Measurements from ENCODE around the gene OR51B2.

Gene OR51B2

DNA sequence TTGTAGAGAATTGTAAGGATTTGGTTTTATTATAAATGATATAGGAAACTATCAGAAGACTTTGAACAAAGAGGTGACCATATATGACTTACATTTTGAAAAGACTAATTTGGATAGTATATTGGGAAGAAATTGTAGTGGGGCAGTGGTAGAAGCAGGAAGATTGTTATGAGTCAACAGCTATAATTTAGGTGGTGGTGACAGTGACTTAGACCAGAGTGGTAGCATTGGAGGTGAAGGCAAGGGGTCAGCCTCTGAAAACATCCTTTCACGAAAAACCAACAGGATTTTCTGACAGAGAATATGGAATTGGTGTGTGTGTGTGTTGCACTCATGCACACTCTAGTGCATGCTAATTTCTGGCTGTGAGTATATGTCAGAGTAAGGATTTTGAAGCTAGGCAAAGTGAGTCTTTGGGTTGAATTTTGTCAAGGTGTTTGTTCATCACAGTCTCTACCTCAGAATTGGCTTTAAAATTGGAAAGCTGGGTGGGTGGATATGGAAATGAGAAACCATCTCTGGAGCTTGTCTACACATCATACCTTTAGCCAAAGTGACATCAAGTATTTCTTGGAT lies 46.2 kb downstream of the OR51B2 start:
- TF ChIP-seq, protein P1, sequence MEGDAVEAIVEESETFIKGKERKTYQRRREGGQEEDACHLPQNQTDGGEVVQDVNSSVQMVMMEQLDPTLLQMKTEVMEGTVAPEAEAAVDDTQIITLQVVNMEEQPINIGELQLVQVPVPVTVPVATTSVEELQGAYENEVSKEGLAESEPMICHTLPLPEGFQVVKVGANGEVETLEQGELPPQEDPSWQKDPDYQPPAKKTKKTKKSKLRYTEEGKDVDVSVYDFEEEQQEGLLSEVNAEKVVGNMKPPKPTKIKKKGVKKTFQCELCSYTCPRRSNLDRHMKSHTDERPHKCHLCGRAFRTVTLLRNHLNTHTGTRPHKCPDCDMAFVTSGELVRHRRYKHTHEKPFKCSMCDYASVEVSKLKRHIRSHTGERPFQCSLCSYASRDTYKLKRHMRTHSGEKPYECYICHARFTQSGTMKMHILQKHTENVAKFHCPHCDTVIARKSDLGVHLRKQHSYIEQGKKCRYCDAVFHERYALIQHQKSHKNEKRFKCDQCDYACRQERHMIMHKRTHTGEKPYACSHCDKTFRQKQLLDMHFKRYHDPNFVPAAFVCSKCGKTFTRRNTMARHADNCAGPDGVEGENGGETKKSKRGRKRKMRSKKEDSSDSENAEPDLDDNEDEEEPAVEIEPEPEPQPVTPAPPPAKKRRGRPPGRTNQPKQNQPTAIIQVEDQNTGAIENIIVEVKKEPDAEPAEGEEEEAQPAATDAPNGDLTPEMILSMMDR (IDR thresholded peaks at IDR 0.05; ENCODE audit: low read depth, low read length, missing control alignments) = no peak
- H3K4me3 ChIP-seq (replicated peaks; ENCODE audit: low read depth, low read length) = no peak overlapping the region
- no peak for DNase-seq (ENCODE audit: extremely low read depth, low read depth)

DNA sequence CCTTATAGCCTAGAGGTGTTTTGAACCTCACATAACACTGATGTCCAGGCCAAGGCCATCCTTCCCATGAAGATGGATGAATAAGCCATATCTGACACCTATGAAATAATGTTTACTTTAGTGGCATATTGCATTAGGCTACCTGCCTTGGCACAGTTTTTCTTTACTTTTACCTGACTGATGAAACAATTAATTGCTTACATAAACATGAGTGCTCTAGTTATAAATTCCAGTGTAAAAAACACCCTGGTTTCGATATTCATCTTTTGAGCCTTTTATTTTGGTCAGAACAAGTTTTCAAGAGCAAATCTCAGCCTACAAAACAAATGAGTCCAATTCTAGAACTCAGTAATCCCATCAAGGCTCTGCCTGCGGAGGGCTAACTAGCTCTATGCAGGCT lies 47.4 kb downstream of the OR51B2 start:
- TF ChIP-seq, protein P1 (IDR thresholded peaks at IDR 0.05; ENCODE audit: low read depth, low read length, missing control alignments) = no peak

DNA sequence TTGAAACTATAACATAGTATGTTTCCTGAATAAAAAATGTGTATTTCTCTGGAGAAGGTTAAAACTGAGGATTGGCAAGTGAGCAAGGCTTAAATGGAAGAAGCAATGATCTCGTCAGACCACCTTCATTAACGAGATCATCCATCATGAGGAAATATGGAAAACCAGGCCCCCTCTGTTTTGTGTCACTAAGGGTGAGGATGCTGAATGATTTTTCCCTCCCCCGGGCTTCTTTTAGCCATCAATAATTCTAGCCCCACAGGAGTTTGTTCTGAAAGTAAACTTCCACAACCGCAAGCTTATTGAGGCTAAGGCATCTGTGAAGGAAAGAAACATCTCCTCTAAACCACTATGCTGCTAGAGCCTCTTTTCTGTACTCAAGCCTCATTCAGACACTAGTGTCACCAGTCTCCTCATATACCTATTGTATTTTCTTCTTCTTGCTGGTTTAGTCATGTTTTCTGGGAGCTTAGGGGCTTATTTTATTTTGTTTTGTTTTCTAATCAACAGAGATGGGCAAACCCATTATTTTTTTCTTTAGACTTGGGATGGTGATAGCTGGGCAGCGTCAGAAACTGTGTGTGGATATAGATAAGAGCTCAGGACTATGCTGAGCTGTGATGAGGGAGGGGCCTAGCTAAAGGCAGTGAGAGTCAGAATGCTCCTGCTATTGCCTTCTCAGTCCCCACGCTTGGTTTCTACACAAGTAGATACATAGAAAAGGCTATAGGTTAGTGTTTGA lies 48.6 kb downstream of the OR51B2 start:
- DNase-seq (ENCODE audit: extremely low read depth, low read depth) = no peak
- TF ChIP-seq, protein P1 (IDR thresholded peaks at IDR 0.05; ENCODE audit: low read depth, low read length, missing control alignments) = no peak
- no peak overlapping the region for H3K4me3 ChIP-seq (replicated peaks; ENCODE audit: low read depth, low read length)

More for the DNA sequence above, 47.4 kb downstream of the OR51B2 start:
- no peak for DNase-seq (ENCODE audit: extremely low read depth, low read depth)
- H3K4me3 ChIP-seq (replicated peaks; ENCODE audit: low read depth, low read length) = no peak overlapping the region

DNA sequence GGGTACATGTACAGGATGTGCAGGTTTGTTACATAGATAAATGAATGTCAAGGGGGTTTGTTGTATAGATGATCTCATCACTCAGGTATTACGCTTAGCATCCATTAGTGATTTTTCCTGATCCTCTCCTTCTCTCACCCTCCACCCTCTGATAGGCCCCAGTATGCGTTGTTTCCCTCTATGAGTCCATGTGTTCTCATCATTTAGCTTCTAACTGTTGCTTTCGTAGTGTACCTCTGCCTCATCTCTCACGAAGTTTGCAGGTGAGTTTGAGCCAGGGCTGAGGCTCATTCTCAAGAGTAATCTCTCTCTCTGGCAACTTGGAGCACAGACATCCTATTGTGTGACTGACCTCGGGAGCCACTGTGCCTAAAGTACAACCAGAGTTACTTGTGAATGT lies 49.7 kb downstream of the OR51B2 start:
- no peak for DNase-seq (ENCODE audit: extremely low read depth, low read depth)
- no peak overlapping the region for H3K4me3 ChIP-seq (replicated peaks; ENCODE audit: low read depth, low read length)
- TF ChIP-seq, protein P1 (IDR thresholded peaks at IDR 0.05; ENCODE audit: low read depth, low read length, missing control alignments) = no peak

All from HFF-Myc (cell line).